ENCODE results near the gene ABT1. TPM values are rescaled to one million over a fixed set of nuclear protein-coding genes. Genes with fewer than 3 reads are reported as not detected.

ABT1 gene
- total and polyA plus RNA-seq, 4 donors: 13.4 to 20.9 (median 16.9) TPM

DNA sequence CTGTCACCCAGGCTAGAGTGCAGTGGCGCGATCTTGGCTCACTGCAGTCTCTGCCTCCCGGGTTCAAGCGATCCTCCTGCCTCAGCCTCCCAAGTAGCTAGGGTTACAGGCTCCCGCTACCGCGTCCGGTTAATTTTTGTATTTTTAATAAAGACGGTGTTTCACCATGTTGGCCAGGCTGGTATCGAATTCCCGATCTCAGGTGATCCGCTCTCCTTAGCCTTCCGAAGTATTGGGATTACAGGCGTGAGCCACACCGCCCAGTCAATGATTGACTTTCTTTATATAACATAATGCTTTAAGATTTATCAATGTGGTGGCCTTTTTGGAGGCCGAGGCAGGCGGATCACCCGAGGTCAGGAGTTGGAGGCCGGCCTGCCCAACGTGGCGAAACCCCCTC lies 7.8 kb upstream of the ABT1 start:
- Histone ChIP-seq H3K27me3 (ENCODE audit: control insufficient read depth in 3 of 3, insufficient read depth in 3 of 3, low read length in 2 of 3) (peaks cover 0 to 40% (median 28%) of the 10 kb centered on the region in 3 donors), H3K9ac (ENCODE audit: insufficient read depth in 1 of 2, low read length in 2 of 2) (no peak overlapping the region), H3K4me3 (no peak overlapping the region), H3K27ac (ENCODE audit: low read depth in 1 of 2, low read length in 1 of 2) (no peak overlapping the region), H3K9me3 (ENCODE audit: control insufficient read depth in 4 of 4, insufficient read depth in 3 of 4, low read length in 3 of 4) (no peaks in the 10 kb centered on the region), H3K4me1 (ENCODE audit: control insufficient read depth in 5 of 5, insufficient read depth in 5 of 5, low read length in 5 of 5) (no peaks in the 10 kb centered on the region), H3K36me3 (ENCODE audit: control insufficient read depth in 4 of 4, insufficient read depth in 4 of 4, low read length in 4 of 4) (no peaks in the 10 kb centered on the region)
- ATAC-seq (ENCODE audit: insufficient read depth, low FRiP score): no peak
- no peak for DNase-seq
- TF ChIP-seq, protein P1, sequence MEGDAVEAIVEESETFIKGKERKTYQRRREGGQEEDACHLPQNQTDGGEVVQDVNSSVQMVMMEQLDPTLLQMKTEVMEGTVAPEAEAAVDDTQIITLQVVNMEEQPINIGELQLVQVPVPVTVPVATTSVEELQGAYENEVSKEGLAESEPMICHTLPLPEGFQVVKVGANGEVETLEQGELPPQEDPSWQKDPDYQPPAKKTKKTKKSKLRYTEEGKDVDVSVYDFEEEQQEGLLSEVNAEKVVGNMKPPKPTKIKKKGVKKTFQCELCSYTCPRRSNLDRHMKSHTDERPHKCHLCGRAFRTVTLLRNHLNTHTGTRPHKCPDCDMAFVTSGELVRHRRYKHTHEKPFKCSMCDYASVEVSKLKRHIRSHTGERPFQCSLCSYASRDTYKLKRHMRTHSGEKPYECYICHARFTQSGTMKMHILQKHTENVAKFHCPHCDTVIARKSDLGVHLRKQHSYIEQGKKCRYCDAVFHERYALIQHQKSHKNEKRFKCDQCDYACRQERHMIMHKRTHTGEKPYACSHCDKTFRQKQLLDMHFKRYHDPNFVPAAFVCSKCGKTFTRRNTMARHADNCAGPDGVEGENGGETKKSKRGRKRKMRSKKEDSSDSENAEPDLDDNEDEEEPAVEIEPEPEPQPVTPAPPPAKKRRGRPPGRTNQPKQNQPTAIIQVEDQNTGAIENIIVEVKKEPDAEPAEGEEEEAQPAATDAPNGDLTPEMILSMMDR (IDR thresholded peaks at IDR 0.05; ENCODE audit: control extremely low read depth, extremely low read depth): no peak
- 92 to 97% methylated on average over 21 of the region's 21 CpGs for WGBS, 2 donors

DNA sequence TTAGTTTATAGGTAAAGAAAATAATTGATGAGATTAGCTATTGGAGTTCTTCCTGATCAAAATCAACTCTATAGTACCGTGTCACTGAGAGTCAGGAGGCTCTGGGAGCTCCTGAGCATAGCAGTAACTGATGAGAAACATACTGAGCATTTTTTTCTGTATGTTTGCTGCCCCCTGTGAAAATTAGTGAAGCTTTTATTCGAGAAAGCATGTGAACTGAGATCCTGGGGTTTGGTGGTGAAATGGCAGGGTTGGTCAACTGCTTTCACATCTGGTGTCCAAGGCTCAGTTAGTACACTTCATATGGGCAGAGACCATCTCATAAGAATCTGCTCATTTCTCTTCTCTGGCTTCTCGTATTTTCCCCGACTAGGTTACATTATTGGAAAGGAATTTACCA lies 4.1 kb upstream of the ABT1 start:
- WGBS, 2 donors: 53 to 60% methylated on average over 4 of the region's 4 CpGs
- Histone ChIP-seq H3K9ac (ENCODE audit: insufficient read depth in 1 of 2, low read length in 2 of 2) (no peak overlapping the region), H3K27me3 (ENCODE audit: control insufficient read depth in 3 of 3, insufficient read depth in 3 of 3, low read length in 2 of 3) (peaks cover 0 to 38% (median 34%) of the 10 kb centered on the region in 3 donors), H3K27ac (ENCODE audit: low read depth in 1 of 2, low read length in 1 of 2) (no peak overlapping the region), H3K4me1 (ENCODE audit: control insufficient read depth in 5 of 5, insufficient read depth in 5 of 5, low read length in 5 of 5) (peaks cover 0 to 8% (median under 1%) of the 10 kb centered on the region in 5 donors), H3K9me3 (ENCODE audit: control insufficient read depth in 4 of 4, insufficient read depth in 3 of 4, low read length in 3 of 4) (no peaks in the 10 kb centered on the region), H3K4me3 (no peak overlapping the region), H3K36me3 (ENCODE audit: control insufficient read depth in 4 of 4, insufficient read depth in 4 of 4, low read length in 4 of 4) (no peaks in the 10 kb centered on the region)
- TF ChIP-seq, protein P1 (IDR thresholded peaks at IDR 0.05; ENCODE audit: control extremely low read depth, extremely low read depth): no peak
- DNase-seq (no peak), ATAC-seq (ENCODE audit: insufficient read depth, low FRiP score) (no peak)

DNA sequence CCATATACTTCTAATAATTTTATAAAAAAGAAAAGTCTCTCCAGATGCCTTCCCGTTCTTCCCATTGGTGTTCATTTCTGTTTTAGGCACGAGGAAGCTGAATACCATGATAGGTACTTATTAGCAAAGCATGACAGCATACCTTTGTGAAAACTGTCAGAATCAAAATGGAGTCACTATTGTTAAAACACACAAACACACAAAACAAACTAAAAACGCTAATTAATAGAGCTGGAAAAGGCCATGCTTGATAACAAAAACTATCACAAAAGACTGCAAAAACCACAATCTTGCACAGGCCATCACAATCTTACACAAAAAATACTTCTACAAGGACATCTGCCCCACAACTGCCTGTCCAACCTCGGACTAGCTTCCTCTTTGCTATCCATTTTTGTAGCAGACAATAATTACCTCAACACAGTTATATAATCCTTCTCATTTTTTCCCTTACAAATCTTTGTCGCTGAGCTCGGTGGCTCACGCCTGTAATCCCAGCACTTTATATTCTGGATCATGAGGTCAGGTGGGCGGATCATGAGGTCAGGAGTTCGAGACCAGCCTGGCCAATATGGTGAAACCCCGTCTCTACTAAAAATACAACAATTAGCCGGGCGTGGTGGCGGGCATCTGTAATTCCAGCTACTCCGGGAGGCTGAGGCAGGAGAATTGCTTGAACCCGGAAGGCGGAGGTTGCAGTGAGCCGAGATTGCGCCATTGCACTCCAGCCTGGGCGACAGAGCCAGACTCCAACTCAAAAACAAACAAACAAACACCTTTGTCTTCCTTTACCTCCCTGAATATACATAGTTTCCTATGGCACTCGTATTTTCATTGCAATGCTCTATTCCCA lies 3.2 kb upstream of the ABT1 start:
- no peak for ATAC-seq (ENCODE audit: insufficient read depth, low FRiP score)
- H3K4me3 ChIP-seq: no peak overlapping the region
- peaks cover under 1 to 7% (median 4%) of the 10 kb centered on the region in 4 donors for H3K36me3 ChIP-seq (ENCODE audit: control insufficient read depth in 4 of 4, insufficient read depth in 4 of 4, low read length in 4 of 4)
- TF ChIP-seq, protein P1 (IDR thresholded peaks at IDR 0.05; ENCODE audit: control extremely low read depth, extremely low read depth): no peak
- WGBS, 2 donors: 38 to 40% methylated on average over 20 of the region's 20 CpGs
- no peak overlapping the region for H3K27ac ChIP-seq (ENCODE audit: low read depth in 1 of 2, low read length in 1 of 2)
- H3K9me3 ChIP-seq (ENCODE audit: control insufficient read depth in 4 of 4, insufficient read depth in 3 of 4, low read length in 3 of 4): no peaks in the 10 kb centered on the region
- no peak for DNase-seq
- peaks cover 0 to 38% (median 34%) of the 10 kb centered on the region in 3 donors for H3K27me3 ChIP-seq (ENCODE audit: control insufficient read depth in 3 of 3, insufficient read depth in 3 of 3, low read length in 2 of 3)
- H3K9ac ChIP-seq (ENCODE audit: insufficient read depth in 1 of 2, low read length in 2 of 2): no peak overlapping the region
- peaks cover 0 to 14% (median 6%) of the 10 kb centered on the region in 5 donors for H3K4me1 ChIP-seq (ENCODE audit: control insufficient read depth in 5 of 5, insufficient read depth in 5 of 5, low read length in 5 of 5)
